Activated T-cell treated with anti-CD3 and anti-CD28 coated beads, Interleukin-2, amount 50 U/mL, for 72 hours (primary cell): Measurements from ENCODE around the gene DLG2. TPM values are rescaled to one million over a fixed set of nuclear protein-coding genes. Genes with fewer than 3 reads are reported as not detected.
"Not testable (repeated sequence)": the region's sequence is repeated elsewhere in the genome, so short reads cannot be mapped to it uniquely, and the experiment has no call there.

Experiments
- ATAC-seq, 2 donors: fragments of 150-1000 bp; cut with Tn5 transposase; replicated peaks in 1 of 2; 2 replicates each; pipeline ENCODE4 v1.10.0; 2021; ENCODE audit warnings: moderate library complexity in 2 of 2, mild to moderate bottlenecking in 1 of 2
- DNase-seq, 2 donors: peaks; one replicate each; pipeline ENCODE4 v3.0.0; 2021 to 2022; ENCODE audit warnings: mixed read lengths in 1 of 2
- H3K27ac Mint-ChIP-seq: one replicate; pipeline ENCODE4 v1.8.0; 2022; ENCODE audit warnings: mild to moderate bottlenecking, moderate library complexity, mixed read lengths
- H3K27me3 Mint-ChIP-seq: one replicate; pipeline ENCODE4 v1.8.0; 2022; ENCODE audit warnings: low read depth, mixed read lengths
- H3K36me3 Mint-ChIP-seq, 2 donors: one replicate each; pipeline ENCODE4 v1.8.0; 2022; ENCODE audit warnings: mixed read lengths in 2 of 2, mild to moderate bottlenecking in 1 of 2; ENCODE audit not compliant: insufficient read depth in 2 of 2
- H3K4me1 Mint-ChIP-seq: one replicate; pipeline ENCODE4 v1.8.0; 2022; ENCODE audit warnings: low read depth, mixed read lengths
- H3K4me3 Mint-ChIP-seq, 2 donors: one replicate each; pipeline ENCODE4 v1.8.0; 2022; ENCODE audit warnings: mild to moderate bottlenecking in 2 of 2, mixed read lengths in 2 of 2, moderate library complexity in 2 of 2
- H3K9me3 Mint-ChIP-seq, 2 donors: one replicate each; pipeline ENCODE4 v1.8.0; 2022; ENCODE audit warnings: mixed read lengths in 2 of 2
- total RNA-seq, 2 donors: library from RNA; stranded (reverse); gene quantifications; one replicate each; pipeline ENCODE4 v1.2.3, GENCODE V29; 2022

DLG2 gene
- total RNA-seq, 2 donors from 2014 or later, result 4.1 to 5.3 TPM

- DNase-seq (no peak), ATAC-seq (no peak)
- Mint-ChIP-seq H3K27me3 (no peaks in the 10 kb centered on the region), H3K9me3 (peaks cover 18 to 37% of the 10 kb centered on the region in 2 donors), H3K36me3 (peaks cover 11 to 13% of the 10 kb centered on the region in 2 donors), H3K27ac (no peak overlapping the region), H3K4me3 (no peak overlapping the region), H3K4me1 (no peaks in the 10 kb centered on the region)
Observed at GRCh38 chr11:85459304-85459703, 167.8 kb downstream of the DLG2 start.

- Mint-ChIP-seq H3K27ac (no peak overlapping the region), H3K27me3 (no peaks in the 10 kb centered on the region), H3K9me3 (peaks cover 5 to 6% of the 10 kb centered on the region in 2 donors), H3K4me1 (no peaks in the 10 kb centered on the region), H3K4me3 (no peak overlapping the region), H3K36me3 (peaks cover 0 to 2% of the 10 kb centered on the region in 2 donors)
- ATAC-seq, result no peak
- DNase-seq, result no peak
Observed at GRCh38 chr11:85444479-85444878, 182.7 kb downstream of the DLG2 start.

GRCh38 chr11:85440273-85440672, 186.9 kb downstream of the DLG2 start:
- H3K4me1 Mint-ChIP-seq, result no peaks in the 10 kb centered on the region
- no peak for ATAC-seq
- H3K9me3 Mint-ChIP-seq, result peaks cover 7% of the 10 kb centered on the region in 2 donors
- no peak overlapping the region for H3K4me3 Mint-ChIP-seq
- H3K27ac Mint-ChIP-seq, result no peak overlapping the region
- H3K27me3 Mint-ChIP-seq, result no peaks in the 10 kb centered on the region
- no peak for DNase-seq
- peaks cover 0 to 4% of the 10 kb centered on the region in 2 donors for H3K36me3 Mint-ChIP-seq

GRCh38 chr11:85438328-85438727, 188.8 kb downstream of the DLG2 start:
- peaks cover 6 to 7% of the 10 kb centered on the region in 2 donors for H3K36me3 Mint-ChIP-seq
- H3K4me1 Mint-ChIP-seq, result no peaks in the 10 kb centered on the region
- DNase-seq (no peak), ATAC-seq (no peak)
- H3K4me3 Mint-ChIP-seq, result no peak overlapping the region
- no peaks in the 10 kb centered on the region for H3K27me3 Mint-ChIP-seq
- H3K27ac Mint-ChIP-seq, result no peak overlapping the region
- H3K9me3 Mint-ChIP-seq, result peaks cover 15 to 16% of the 10 kb centered on the region in 2 donors

GRCh38 chr11:85431319-85431718, 195.8 kb downstream of the DLG2 start:
- no peak for DNase-seq
- H3K9me3 Mint-ChIP-seq, result peaks cover 27 to 37% of the 10 kb centered on the region in 2 donors

GRCh38 chr11:85423794-85424193, 203.3 kb downstream of the DLG2 start:
- ATAC-seq, result no peak

More at GRCh38 chr11:85431319-85431718, 195.8 kb downstream of the DLG2 start:
- Mint-ChIP-seq H3K4me1 (no peaks in the 10 kb centered on the region), H3K36me3 (peaks cover 6 to 14% of the 10 kb centered on the region in 2 donors), H3K4me3 (no peak overlapping the region), H3K27ac (no peak overlapping the region), H3K27me3 (no peaks in the 10 kb centered on the region)
- no peak for ATAC-seq

GRCh38 chr11:85423316-85423715, 203.8 kb downstream of the DLG2 start:
- H3K4me3 Mint-ChIP-seq, result no peak overlapping the region
- ATAC-seq (no peak), DNase-seq (no peak)
- H3K36me3 Mint-ChIP-seq, result peaks cover 6 to 14% of the 10 kb centered on the region in 2 donors
- no peaks in the 10 kb centered on the region for H3K27me3 Mint-ChIP-seq
- H3K4me1 Mint-ChIP-seq, result no peaks in the 10 kb centered on the region
- H3K27ac Mint-ChIP-seq, result no peak overlapping the region
- peaks cover 12 to 27% of the 10 kb centered on the region in 2 donors for H3K9me3 Mint-ChIP-seq

More at GRCh38 chr11:85423794-85424193, 203.3 kb downstream of the DLG2 start:
- peaks cover 6 to 15% of the 10 kb centered on the region in 2 donors for H3K36me3 Mint-ChIP-seq
- no peak overlapping the region for H3K27ac Mint-ChIP-seq
- H3K4me3 Mint-ChIP-seq, result no peak overlapping the region
- H3K9me3 Mint-ChIP-seq, result peaks cover 13 to 27% of the 10 kb centered on the region in 2 donors
- no peak for DNase-seq
- no peaks in the 10 kb centered on the region for H3K4me1 Mint-ChIP-seq
- no peaks in the 10 kb centered on the region for H3K27me3 Mint-ChIP-seq

- peaks cover 27 to 40% of the 10 kb centered on the region in 2 donors for H3K9me3 Mint-ChIP-seq
- H3K27me3 Mint-ChIP-seq, result no peaks in the 10 kb centered on the region
- H3K36me3 Mint-ChIP-seq, result peaks cover 0 to 8% of the 10 kb centered on the region in 2 donors
- no peak overlapping the region for H3K4me3 Mint-ChIP-seq
- DNase-seq (no peak), ATAC-seq (no peak)
- H3K27ac Mint-ChIP-seq, result no peak overlapping the region
- no peaks in the 10 kb centered on the region for H3K4me1 Mint-ChIP-seq
Observed at GRCh38 chr11:85414175-85414574, 213.0 kb downstream of the DLG2 start.

- Mint-ChIP-seq H3K27ac (no peak overlapping the region), H3K36me3 (no peaks in the 10 kb centered on the region), H3K4me3 (no peak overlapping the region), H3K4me1 (no peaks in the 10 kb centered on the region), H3K9me3 (peaks cover 15 to 21% of the 10 kb centered on the region in 2 donors), H3K27me3 (no peaks in the 10 kb centered on the region)
- no peak for ATAC-seq
- no peak for DNase-seq
Observed at GRCh38 chr11:85407648-85408047, 219.5 kb downstream of the DLG2 start.

- Mint-ChIP-seq H3K27ac (no peak overlapping the region), H3K27me3 (no peaks in the 10 kb centered on the region), H3K4me1 (no peaks in the 10 kb centered on the region), H3K9me3 (peaks cover 15 to 16% of the 10 kb centered on the region in 2 donors), H3K36me3 (no peaks in the 10 kb centered on the region), H3K4me3 (no peak overlapping the region)
- DNase-seq (no peak), ATAC-seq (no peak)
Observed at GRCh38 chr11:85406841-85407240, 220.3 kb downstream of the DLG2 start.

GRCh38 chr11:85406316-85406715, 220.8 kb downstream of the DLG2 start:
- DNase-seq (no peak), ATAC-seq (no peak)
- Mint-ChIP-seq H3K27ac (no peak overlapping the region), H3K9me3 (peaks cover 15% of the 10 kb centered on the region in 2 donors), H3K4me1 (no peaks in the 10 kb centered on the region), H3K27me3 (no peaks in the 10 kb centered on the region), H3K36me3 (no peaks in the 10 kb centered on the region), H3K4me3 (no peak overlapping the region)

GRCh38 chr11:85395515-85396055, 231.6 kb downstream of the DLG2 start:
- not testable (repeated sequence) for H3K4me1 Mint-ChIP-seq, ATAC-seq, DNase-seq, H3K27me3 Mint-ChIP-seq, H3K4me3 Mint-ChIP-seq, H3K27ac Mint-ChIP-seq, H3K36me3 Mint-ChIP-seq
- H3K9me3 Mint-ChIP-seq, result peaks cover 24 to 38% of the 10 kb centered on the region in 2 donors

GRCh38 chr11:85394283-85394682, 232.9 kb downstream of the DLG2 start:
- no peak for ATAC-seq
- no peaks in the 10 kb centered on the region for H3K27me3 Mint-ChIP-seq
- H3K27ac Mint-ChIP-seq, result no peak overlapping the region
- H3K4me1 Mint-ChIP-seq, result no peaks in the 10 kb centered on the region
- no peak overlapping the region for H3K4me3 Mint-ChIP-seq
- H3K9me3 Mint-ChIP-seq, result peaks cover 29 to 44% of the 10 kb centered on the region in 2 donors
- no peak for DNase-seq
- H3K36me3 Mint-ChIP-seq, result peaks cover 0 to 5% of the 10 kb centered on the region in 2 donors

GRCh38 chr11:85391141-85391540, 236.0 kb downstream of the DLG2 start:
- H3K9me3 Mint-ChIP-seq, result peaks cover 18 to 28% of the 10 kb centered on the region in 2 donors
- DNase-seq (no peak), ATAC-seq (no peak)
- peaks cover 0 to 2% of the 10 kb centered on the region in 2 donors for H3K36me3 Mint-ChIP-seq
- no peaks in the 10 kb centered on the region for H3K4me1 Mint-ChIP-seq
- no peak overlapping the region for H3K27ac Mint-ChIP-seq
- H3K27me3 Mint-ChIP-seq, result no peaks in the 10 kb centered on the region
- no peak overlapping the region for H3K4me3 Mint-ChIP-seq
